ENCODE data around the gene SLC15A3.

Gene SLC15A3

GRCh38 chr11:60951904-60952741, at the start of gene SLC15A3:
Gene SLC15A3 (minus strand): TSS chr11:60952176. CDS start chr11:60951551, 625 bp downstream.
- DNase-seq (ENCODE audit: low read depth), result no peak

DNA sequence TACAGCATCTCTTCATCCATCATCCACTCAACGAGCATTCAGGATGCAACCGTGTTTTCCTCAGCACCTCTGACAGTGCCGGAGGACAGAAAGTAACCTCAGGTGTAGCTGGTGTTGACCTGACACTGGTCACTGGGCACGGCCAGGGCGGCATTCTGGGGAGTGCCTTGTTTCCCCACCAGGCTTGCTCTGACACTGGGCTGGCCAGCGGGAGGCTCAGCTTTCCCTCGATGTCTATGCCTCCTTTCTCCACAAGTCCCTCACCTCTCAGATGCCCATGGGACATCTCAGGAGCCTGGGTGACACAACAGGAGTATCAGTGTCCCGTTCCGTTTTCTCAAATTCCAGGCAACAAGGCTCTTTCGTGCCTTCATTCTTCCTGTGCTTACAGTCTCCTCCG, 48.5 kb upstream of the SLC15A3 start:
- no peak for DNase-seq (ENCODE audit: low read depth)

- no peak for DNase-seq (ENCODE audit: low read depth)
Observed at GRCh38 chr11:60996381-60997138, 44.6 kb upstream of the SLC15A3 start.

DNA sequence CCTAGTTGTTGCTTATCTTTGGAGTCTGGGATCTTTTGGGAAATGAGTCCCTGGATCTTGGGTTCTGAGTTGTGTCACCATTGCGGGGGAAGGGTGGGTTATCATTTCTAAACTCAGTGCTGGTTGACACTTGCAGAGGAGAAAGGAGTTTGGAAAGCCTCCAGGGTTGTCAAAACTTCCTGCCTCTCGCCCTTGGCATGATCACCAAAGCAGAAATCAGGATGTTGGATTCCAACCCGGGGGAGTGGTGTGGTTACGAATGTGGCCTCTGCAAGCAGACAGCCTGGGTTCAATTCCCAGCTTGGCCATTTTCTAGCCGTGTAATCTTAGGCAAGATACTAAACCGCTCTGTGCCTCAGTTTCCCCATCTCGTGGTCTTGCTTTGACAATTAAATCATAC, 43.8 kb upstream of the SLC15A3 start:
- DNase-seq (ENCODE audit: low read depth), result no peak

DNA sequence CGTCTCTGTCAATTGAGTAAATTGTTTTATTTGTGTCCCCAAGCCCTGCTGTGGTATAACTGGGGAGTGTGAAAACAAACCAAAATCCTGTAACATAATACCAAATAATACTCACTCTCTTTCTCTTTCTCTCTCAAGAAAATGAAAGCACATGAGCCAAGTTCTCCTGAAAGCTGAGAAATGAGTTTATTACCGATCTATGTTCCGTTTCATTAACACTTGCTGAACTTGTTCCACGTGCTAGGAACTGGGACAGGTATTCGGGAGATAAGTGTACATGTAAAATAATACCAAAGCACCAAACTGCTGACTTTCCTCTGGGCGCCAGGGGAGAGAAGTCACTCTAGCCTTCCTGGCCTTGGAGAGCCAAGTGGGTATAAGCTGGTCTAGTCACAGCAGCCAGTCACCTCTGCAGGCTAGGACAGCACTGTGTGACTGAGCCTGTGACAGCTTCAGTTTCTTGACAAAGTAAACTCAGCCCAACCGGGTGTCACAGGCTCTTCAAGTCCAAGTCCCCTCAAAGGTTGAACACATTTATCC, 42.6 kb upstream of the SLC15A3 start:
- DNase-seq (ENCODE audit: low read depth), result no peak

DNA sequence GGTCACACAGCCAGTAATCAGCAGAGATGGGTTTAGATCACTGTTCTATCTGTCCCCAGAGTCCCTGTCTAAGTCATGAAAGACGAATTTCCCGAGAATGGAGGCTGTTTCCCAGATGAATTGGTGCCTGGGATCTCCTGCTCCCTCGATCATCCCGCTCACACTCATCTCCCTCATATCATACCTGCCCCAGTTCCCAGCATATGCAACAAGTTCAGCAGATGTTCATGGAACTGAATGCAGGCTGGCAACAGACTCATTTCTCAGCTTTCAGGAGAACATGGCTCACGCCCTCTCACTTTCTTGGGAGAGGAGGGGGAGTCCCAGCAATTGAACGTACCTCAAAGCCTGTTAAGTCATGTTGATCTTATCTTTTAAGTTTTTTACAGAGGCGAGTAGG, 41.6 kb upstream of the SLC15A3 start:
- DNase-seq (ENCODE audit: low read depth), result no peak

DNA sequence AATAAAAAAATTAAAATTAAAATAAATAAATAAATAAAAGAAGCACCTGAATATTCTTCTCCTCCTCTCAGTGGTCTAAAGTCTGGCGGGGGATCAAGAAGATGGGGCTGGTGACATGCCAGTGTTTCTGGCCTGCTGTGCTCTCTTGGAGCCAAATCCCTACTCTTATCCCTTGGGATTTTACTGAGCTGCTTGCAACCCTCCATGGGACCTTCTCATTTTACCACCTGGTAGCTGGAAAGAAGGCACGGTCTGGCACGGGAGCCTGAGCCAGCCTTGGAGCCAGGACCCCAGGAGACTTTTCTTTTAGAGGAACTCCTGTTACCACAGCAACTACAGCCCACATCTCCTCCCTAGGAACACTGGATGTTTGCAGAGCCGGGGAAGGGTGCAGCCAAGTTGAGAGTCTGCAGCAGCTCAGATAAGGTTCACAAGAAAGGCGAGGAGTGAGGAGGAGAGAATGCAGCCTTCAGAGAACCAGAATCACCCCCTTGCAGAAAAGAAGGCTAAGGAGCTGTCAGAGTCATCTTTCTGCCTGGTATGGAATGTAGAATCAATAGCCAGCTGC, 41.0 kb upstream of the SLC15A3 start:
- DNase-seq (ENCODE audit: low read depth), result no peak

DNA sequence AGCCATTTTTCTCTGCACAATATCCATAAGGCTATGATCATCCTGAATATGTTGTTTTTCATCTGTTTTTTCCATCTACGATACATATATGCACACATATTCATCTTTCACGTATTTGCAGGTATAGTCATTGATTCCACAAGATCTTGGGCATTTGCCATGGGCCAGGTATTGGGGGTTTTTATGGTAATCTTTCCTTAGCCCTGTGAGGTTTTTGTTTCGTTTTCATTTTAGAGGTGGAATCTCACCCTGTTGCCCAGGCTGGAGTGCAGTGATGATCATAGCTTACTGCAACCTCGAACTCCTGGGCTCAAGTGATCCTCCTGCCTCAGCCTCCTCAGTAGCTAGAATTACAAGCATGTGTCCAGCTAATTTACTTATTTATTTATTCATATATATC, 39.5 kb upstream of the SLC15A3 start:
- DNase-seq (ENCODE audit: low read depth), result no peak

GRCh38 chr11:60989093-60989650, 37.2 kb upstream of the SLC15A3 start:
- DNase-seq (ENCODE audit: low read depth), result no peak

- DNase-seq (ENCODE audit: low read depth), result no peak
Observed at GRCh38 chr11:60988658-60989057, 36.7 kb upstream of the SLC15A3 start.

- peak; percentile 27 for DNase-seq (ENCODE audit: low read depth)
Observed at GRCh38 chr11:60987577-60988277, 35.8 kb upstream of the SLC15A3 start.

DNA sequence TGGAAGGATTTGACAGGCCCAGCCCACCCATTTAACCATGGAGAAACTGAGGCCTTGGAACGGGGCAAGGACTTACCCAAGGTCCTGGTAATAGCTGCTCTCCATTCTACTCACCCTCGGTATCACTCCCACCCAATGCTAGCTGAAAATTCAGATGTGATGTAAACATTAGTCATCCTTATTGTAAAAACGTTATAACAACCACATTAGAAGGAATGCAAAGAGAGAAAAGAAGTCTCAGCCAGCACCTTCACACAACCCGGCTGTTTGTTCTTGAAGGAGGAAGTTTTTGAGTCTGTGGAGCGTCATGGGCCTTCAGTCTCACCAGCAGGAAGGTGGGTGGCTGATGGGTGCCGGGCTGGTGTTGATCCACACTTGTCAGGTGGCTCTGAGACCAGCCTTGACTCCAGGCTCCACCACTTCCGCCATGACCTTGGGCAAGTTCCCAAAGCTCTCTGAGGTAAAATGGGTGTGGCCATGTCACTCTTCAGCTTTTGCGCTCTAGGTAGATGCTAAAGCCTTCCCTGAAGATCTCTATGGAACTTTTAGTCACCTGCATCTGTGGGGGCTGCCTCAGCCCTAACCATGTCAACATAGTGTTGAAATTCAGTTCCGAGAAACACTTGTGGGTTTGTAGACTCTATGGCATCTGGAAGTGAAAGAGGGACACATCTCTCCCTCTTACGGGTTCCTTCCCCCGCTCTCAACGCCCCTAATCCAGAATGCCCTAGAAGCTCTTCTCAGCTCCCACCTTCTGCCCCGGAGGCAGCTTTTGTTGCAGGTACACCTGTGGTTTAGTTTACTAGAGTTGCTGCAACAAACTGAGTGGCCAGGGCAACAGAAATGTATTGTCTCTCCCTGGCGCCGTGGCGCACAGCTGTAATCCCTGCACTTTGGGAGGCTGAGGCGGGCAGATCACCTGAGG, 34.3 kb upstream of the SLC15A3 start:
- DNase-seq (ENCODE audit: low read depth), result peak; percentile 86

DNA sequence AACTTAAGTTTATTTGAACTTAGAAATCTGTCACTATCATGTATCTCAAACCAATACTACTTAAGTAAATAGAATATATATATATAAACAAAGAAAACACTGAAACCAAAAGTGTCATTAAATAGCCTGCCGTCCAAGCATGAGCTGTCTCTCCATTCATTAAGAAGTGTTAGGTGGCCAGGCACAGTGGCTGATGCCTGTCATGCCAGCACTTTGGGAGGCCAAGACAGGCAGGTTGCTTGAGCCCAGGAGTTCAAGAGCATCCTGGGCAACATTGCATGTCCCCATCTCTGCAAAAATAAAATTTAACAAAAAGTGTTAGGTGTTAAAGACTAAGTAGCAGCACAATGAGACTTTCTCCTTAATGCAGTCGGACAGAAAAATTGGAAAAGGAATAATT, 33.5 kb upstream of the SLC15A3 start:
- no peak for DNase-seq (ENCODE audit: low read depth)

DNA sequence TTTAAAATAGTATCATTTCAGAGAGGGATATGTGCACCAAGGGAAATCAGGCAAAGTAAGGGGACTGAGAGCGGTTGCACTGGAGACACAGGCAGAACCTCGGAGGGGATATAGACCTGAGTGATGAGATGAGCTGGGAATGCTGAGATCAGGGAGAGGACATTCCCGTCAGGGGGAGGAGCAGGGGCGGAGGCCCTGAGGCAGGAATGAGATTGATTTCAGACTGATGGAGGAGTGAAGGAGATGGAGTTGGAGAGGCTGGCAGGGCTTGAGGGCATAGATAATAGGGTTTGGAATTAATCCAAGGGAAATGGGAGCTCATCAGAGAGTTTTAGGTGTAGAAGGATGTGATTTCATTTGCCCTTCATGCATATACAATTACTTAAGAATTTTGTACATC, 32.7 kb upstream of the SLC15A3 start:
- no peak for DNase-seq (ENCODE audit: low read depth)

- no peak for DNase-seq (ENCODE audit: low read depth)
Observed at GRCh38 chr11:60984149-60984548, 32.2 kb upstream of the SLC15A3 start.

GRCh38 chr11:60982184-60982583, 30.2 kb upstream of the SLC15A3 start:
- no peak for DNase-seq (ENCODE audit: low read depth)

DNA sequence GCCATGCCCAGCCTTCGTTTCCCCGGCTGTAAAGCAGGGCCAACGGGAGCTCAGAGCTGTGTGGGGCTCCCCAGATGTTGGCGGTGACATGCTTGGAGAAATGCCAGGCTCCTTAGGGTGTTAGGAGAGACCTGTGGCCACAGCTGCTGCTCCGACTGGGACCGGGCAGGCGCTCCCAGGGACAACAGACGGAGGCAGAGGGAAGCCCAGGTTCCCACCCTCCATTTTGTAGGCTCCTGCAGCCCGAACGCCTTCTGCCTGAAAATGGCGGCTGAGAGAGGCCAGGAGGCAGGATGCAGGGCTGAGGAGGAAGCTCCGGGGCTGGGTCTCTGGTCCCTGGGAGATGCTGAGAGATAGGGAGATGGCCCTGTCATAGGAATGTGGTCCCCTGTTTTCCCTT, 29.5 kb upstream of the SLC15A3 start:
- no peak for DNase-seq (ENCODE audit: low read depth)

DNA sequence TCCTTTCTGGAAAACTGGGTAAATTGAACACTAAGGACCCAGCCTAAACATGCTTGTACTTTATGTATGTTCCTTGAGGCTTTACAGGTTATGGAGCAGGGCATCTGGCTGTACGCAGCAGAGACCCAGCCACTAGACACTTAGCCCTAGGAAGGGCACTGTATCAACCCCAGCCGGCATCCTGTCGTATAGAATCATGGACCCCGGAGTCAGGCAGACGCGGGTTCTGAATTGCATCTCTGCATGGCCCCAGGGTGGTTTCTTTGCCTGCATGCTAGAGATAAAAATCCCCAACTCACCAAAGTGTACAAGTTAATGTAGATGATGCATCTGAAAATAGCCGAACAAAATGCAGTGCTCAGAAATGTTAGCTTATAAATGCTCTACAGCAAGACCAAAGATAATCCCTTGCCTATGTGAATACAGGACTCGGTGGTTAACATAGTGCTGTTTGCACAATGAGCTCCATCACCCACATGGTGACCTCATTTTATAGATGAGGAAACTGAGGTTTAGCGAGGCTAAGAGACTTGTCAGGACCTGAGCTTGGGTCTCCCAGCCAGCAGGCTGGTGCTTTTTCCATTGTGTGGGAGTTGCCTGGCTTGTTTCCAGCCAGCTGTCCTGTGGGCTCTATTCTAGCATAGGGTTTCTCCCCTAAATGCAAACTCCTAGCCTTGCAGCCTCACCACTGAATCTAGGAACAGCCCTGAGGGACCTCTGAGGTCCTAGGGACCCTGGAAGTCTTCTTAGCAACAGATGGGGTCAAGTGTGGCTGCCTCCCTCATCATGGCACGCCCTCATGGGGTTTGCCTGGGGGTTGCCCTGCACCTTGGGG, 26.8 kb upstream of the SLC15A3 start:
- DNase-seq (ENCODE audit: low read depth), result peak; percentile 49

- DNase-seq (ENCODE audit: low read depth), result no peak
Observed at GRCh38 chr11:60977836-60978235, 25.9 kb upstream of the SLC15A3 start.

GRCh38 chr11:60977224-60977623, 25.2 kb upstream of the SLC15A3 start:
- DNase-seq (ENCODE audit: low read depth), result no peak

Data from activated gamma-delta T cell treated with anti-CD3 and anti-CD28 coated beads, Interleukin-2, amount 50 U/mL, for 16 hours (primary cell).